Calu3 (cell line): ENCODE measurements around the gene GHITM. TPM values are rescaled to one million over a fixed set of nuclear protein-coding genes. Genes with fewer than 3 reads are reported as not detected.
"Not testable (repeated sequence)": the region's sequence is repeated elsewhere in the genome, so short reads cannot be mapped to it uniquely, and the experiment has no call there.

ENCODE experiments used
- BruUV-seq: library from RNA; stranded (reverse); fragments of 400-500 nt; replicated peaks from 2 replicates; lab custom pipeline; 2021; lab: Mats Ljungman, UMichigan
- CTCF ChIA-PET: fragments of 300-600 bp; sonication (Branson Sonifier 250); formaldehyde crosslinking; loops from one replicate; lab custom pipeline; 2022; ENCODE audit warnings: antibody characterized with exemption; lab: Charles Lee
- DNase-seq: peaks from one replicate; pipeline ENCODE4 v3.0.0; 2022
- H3K27ac Mint-ChIP-seq: one replicate; pipeline ENCODE4 v1.8.0; 2022; ENCODE audit warnings: mixed read lengths; ENCODE audit not compliant: unreplicated experiment
- H3K27me3 Mint-ChIP-seq: one replicate; pipeline ENCODE4 v1.8.0; 2022; ENCODE audit warnings: mixed read lengths; ENCODE audit not compliant: unreplicated experiment
- H3K36me3 Mint-ChIP-seq: one replicate; pipeline ENCODE4 v1.8.0; 2022; ENCODE audit warnings: mild to moderate bottlenecking, moderate library complexity, mixed read lengths; ENCODE audit not compliant: insufficient read depth, unreplicated experiment
- H3K4me1 Mint-ChIP-seq: one replicate; pipeline ENCODE4 v1.8.0; 2022; ENCODE audit warnings: mild to moderate bottlenecking, low read depth, mixed read lengths; ENCODE audit not compliant: unreplicated experiment
- H3K4me3 Mint-ChIP-seq: one replicate; pipeline ENCODE4 v1.8.0; 2022; ENCODE audit warnings: mild to moderate bottlenecking, low read depth, moderate library complexity, mixed read lengths; ENCODE audit not compliant: unreplicated experiment
- H3K9me3 Mint-ChIP-seq: one replicate; pipeline ENCODE4 v1.8.0; 2022; ENCODE audit warnings: low read depth, mixed read lengths; ENCODE audit not compliant: unreplicated experiment
- intact Hi-C: fragments of 100-400 bp; cut with micrococcal nuclease; formaldehyde crosslinking; loops from one replicate; pipeline ENCODE4 v1.10.0; 2022; ENCODE audit not compliant: unreplicated experiment
- total RNA-seq: library from RNA; stranded (reverse); gene quantifications from 2 replicates; pipeline ENCODE4 v1.2.3, GENCODE V29; 2022
- TF ChIP-seq, protein P1 (sequence below): fragments of 200-600 bp; IDR thresholded peaks from one replicate; pipeline ENCODE4 v1.8.0; 2022; ENCODE audit warnings: antibody characterized with exemption; ENCODE audit not compliant: unreplicated experiment

GHITM gene
- total RNA-seq, 1 experiment from 2014 or later = 107 TPM

DNA sequence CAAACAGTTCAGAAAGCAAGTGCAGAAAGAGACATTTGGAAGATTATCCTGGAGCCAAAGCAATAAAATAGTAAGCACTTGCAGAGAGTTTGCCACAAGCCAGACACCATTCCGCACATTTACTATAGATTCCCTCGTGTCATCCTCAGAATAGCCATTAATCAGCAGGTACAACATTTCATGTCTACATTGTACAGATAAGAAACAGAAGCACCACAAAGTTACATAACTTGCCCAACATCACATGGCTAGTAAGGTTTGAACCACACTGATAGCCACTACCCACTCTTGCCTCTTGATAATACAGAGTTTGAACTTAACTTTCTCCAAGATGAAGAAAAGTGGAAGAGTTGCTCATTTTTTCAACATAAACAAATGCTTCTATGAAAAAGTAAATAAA, 40.6 kb upstream of the GHITM start:
- H3K9me3 Mint-ChIP-seq = no peaks in the 10 kb centered on the region
- H3K4me3 Mint-ChIP-seq = no peak overlapping the region
- no TSS peak for BruUV-seq
- no peak for DNase-seq
- CTCF ChIA-PET = no interaction called here
- no peaks in the 10 kb centered on the region for H3K36me3 Mint-ChIP-seq
- intact Hi-C loops = no loop called here
- TF ChIP-seq, protein P1, sequence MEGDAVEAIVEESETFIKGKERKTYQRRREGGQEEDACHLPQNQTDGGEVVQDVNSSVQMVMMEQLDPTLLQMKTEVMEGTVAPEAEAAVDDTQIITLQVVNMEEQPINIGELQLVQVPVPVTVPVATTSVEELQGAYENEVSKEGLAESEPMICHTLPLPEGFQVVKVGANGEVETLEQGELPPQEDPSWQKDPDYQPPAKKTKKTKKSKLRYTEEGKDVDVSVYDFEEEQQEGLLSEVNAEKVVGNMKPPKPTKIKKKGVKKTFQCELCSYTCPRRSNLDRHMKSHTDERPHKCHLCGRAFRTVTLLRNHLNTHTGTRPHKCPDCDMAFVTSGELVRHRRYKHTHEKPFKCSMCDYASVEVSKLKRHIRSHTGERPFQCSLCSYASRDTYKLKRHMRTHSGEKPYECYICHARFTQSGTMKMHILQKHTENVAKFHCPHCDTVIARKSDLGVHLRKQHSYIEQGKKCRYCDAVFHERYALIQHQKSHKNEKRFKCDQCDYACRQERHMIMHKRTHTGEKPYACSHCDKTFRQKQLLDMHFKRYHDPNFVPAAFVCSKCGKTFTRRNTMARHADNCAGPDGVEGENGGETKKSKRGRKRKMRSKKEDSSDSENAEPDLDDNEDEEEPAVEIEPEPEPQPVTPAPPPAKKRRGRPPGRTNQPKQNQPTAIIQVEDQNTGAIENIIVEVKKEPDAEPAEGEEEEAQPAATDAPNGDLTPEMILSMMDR = no peak
- H3K27ac Mint-ChIP-seq = no peak overlapping the region
- peaks cover 24% of the 10 kb centered on the region for H3K27me3 Mint-ChIP-seq
- no peaks in the 10 kb centered on the region for H3K4me1 Mint-ChIP-seq

- no peaks in the 10 kb centered on the region for H3K4me1 Mint-ChIP-seq
- CTCF ChIA-PET = no interaction called here
These were observed 38.3 kb upstream of the GHITM start for GRCh38 chr10:84101042-84101441.

GRCh38 chr10:84108797-84109196, 30.5 kb upstream of the GHITM start:
- Mint-ChIP-seq H3K9me3 (no peaks in the 10 kb centered on the region), H3K27ac (no peak overlapping the region), H3K4me3 (no peak overlapping the region), H3K36me3 (no peaks in the 10 kb centered on the region), H3K27me3 (peaks cover 19% of the 10 kb centered on the region), H3K4me1 (no peaks in the 10 kb centered on the region)
- intact Hi-C loops = no loop called here
- BruUV-seq = no TSS peak
- TF ChIP-seq, protein P1 = no peak
- no peak for DNase-seq
- CTCF ChIA-PET = no interaction called here

More at GRCh38 chr10:84101042-84101441, 38.3 kb upstream of the GHITM start:
- no TSS peak for BruUV-seq
- Mint-ChIP-seq H3K27ac (no peak overlapping the region), H3K9me3 (no peaks in the 10 kb centered on the region), H3K27me3 (peaks cover 24% of the 10 kb centered on the region), H3K4me3 (no peak overlapping the region), H3K36me3 (no peaks in the 10 kb centered on the region)
- TF ChIP-seq, protein P1 = no peak
- no peak for DNase-seq
- intact Hi-C loops = no loop called here

DNA sequence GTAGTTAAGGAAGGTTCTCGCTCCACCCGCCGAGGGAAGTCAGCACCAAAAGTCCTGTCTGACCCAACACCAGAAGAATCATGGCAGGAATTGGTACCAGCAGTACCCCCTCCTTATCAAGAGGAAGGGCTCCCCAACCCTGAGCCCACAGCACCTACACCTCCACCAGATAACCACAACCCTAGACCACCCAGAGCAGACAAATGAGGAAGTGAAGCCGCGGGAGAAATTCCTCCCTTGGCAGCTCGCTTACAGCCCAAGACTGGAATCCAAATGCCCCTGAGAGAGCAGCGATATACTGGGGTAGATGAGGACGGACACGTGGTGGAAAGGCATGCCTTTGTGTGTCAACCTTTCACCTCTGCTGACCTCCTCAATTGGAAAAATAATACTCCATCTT, 29.5 kb upstream of the GHITM start:
- H3K9me3 Mint-ChIP-seq, DNase-seq, H3K36me3 Mint-ChIP-seq, H3K4me3 Mint-ChIP-seq, BruUV-seq, H3K4me1 Mint-ChIP-seq, H3K27ac Mint-ChIP-seq, intact Hi-C loops, CTCF ChIA-PET: not testable (repeated sequence)
- H3K27me3 Mint-ChIP-seq = peaks cover 19% of the 10 kb centered on the region

DNA sequence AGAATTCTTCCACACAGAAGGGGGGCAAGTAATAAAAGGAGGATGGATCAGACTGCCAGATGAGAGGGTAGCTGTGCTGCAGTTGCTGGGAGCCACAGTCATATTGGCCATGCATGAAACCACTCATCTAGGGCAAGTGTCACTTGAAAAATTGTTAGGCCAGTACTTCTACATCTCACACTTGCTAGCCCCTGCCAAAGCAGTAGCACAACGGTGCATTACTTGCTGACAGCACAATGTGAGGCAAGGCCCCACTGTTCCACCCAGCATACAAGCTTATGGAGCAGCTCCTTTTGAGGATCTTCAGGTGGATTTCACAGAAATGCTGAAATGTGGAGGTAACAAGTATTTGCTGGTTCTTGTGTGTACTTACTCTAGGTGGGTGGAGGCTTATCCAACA, 25.8 kb upstream of the GHITM start:
- CTCF ChIA-PET, BruUV-seq, intact Hi-C loops: not testable (repeated sequence)

More for the DNA sequence above, 25.8 kb upstream of the GHITM start:
- not testable (repeated sequence) for H3K4me3 Mint-ChIP-seq, H3K36me3 Mint-ChIP-seq, H3K4me1 Mint-ChIP-seq, DNase-seq, H3K27ac Mint-ChIP-seq, H3K9me3 Mint-ChIP-seq
- H3K27me3 Mint-ChIP-seq = peaks cover 28% of the 10 kb centered on the region
